GM12878 (cell line): ENCODE results near the gene BUD23. TPM values are rescaled to one million over a fixed set of nuclear protein-coding genes. Genes with fewer than 3 reads are reported as not detected.

Source experiments
- ATAC-seq: fragments of 200-7000 bp; cut with Tn5 transposase; 3 replicates; pipeline ENCODE4 v1.9.1; 2020; ENCODE audit warnings: mild to moderate bottlenecking, moderate library complexity
- BruUV-seq: library from RNA; stranded (reverse); fragments of 400-500 nt; replicated peaks from 2 replicates; lab custom pipeline; 2021; lab: Mats Ljungman, UMichigan
- CTCF ChIA-PET: fragments of 300-600 bp; sonication (Branson Sonifier 250); formaldehyde crosslinking; extraction: SDS; loops from one replicate; lab custom pipeline; 2021; ENCODE audit warnings: inconsistent platforms; lab: Yijun Ruan, JAX
- POLR2A ChIA-PET: fragments of 350-600 bp; formaldehyde crosslinking; extraction: SDS; loops from one replicate; lab custom pipeline; 2021; ENCODE audit warnings: inconsistent platforms; lab: Charles Lee
- RAD21 ChIA-PET: fragments of 300-600 bp; sonication (Branson Sonifier 250); formaldehyde crosslinking; loops from one replicate; lab custom pipeline; 2023; ENCODE audit warnings: antibody characterized with exemption; ENCODE audit not compliant: unreplicated experiment; lab: Charles Lee
- SMC1A ChIA-PET: fragments of 300-600 bp; sonication (Branson Sonifier 250); formaldehyde crosslinking; loops from one replicate; lab custom pipeline; 2023; ENCODE audit not compliant: unreplicated experiment, uncharacterized antibody; lab: Charles Lee
- DNase-seq: peaks from one replicate; pipeline ENCODE4 v3.0.0-alpha.2; 2011; ENCODE audit warnings: low read depth, low spot score
- FAIRE-seq: peaks from 3 replicates; lab custom pipeline; 2011; peaks lifted over from hg19 to GRCh38; lab: Jason Lieb, UNC
- H2AFZ ChIP-seq: 2 replicates; pipeline ENCODE4 v1.6.0; 2011; ENCODE audit warnings: low read depth, low read length, control low read depth; ENCODE audit not compliant: control insufficient read depth
- H3K27ac ChIP-seq: 2 replicates; pipeline ENCODE4 v1.5.1; 2011; ENCODE audit warnings: control low read depth; ENCODE audit not compliant: control insufficient read depth, insufficient read depth
- H3K27me3 ChIP-seq, 2 experiments: replicated peaks in 1 of 2; 2 replicates each; pipeline versions ENCODE4 v1.6.0 to v1.6.1; 2011; ENCODE audit warnings: low read length in 1 of 2; ENCODE audit not compliant: control insufficient read depth in 2 of 2, insufficient read depth in 2 of 2
- H3K36me3 ChIP-seq, 2 experiments: 2 replicates each; pipeline ENCODE4 v1.5.1; 2011; ENCODE audit warnings: low read length in 1 of 2; ENCODE audit not compliant: control insufficient read depth in 2 of 2, insufficient read depth in 2 of 2
- H3K4me1 ChIP-seq: 2 replicates; pipeline ENCODE4 v1.6.1; 2011; ENCODE audit warnings: mild to moderate bottlenecking, low read length, moderate library complexity, mixed read lengths; ENCODE audit not compliant: control insufficient read depth, insufficient read depth
- H3K4me2 ChIP-seq: 2 replicates; pipeline ENCODE4 v1.6.0; 2011; ENCODE audit warnings: control low read depth; ENCODE audit not compliant: control insufficient read depth, insufficient read depth
- H3K4me3 ChIP-seq: fragments of 200-600 bp; sonication (generic); 2 replicates; pipeline ENCODE4 v1.5.1; 2016
- H3K79me2 ChIP-seq: 2 replicates; pipeline ENCODE4 v1.6.0; 2011; ENCODE audit warnings: low read length; ENCODE audit not compliant: control insufficient read depth, insufficient read depth
- H3K9ac ChIP-seq: 2 replicates; pipeline ENCODE4 v1.8.0; 2011; ENCODE audit warnings: low read length, control low read depth, mixed read lengths; ENCODE audit not compliant: control insufficient read depth, insufficient read depth
- H3K9me3 ChIP-seq: replicated peaks from 3 replicates; pipeline ENCODE4 v1.5.1; 2011; ENCODE audit warnings: mild to moderate bottlenecking, low read length; ENCODE audit not compliant: control insufficient read depth, insufficient read depth
- H4K20me1 ChIP-seq: 2 replicates; pipeline ENCODE4 v1.6.0; 2011; ENCODE audit not compliant: control insufficient read depth, insufficient read depth
- ATF2 ChIP-seq: IDR thresholded peaks from 2 replicates; pipeline ENCODE4 v1.6.1; 2012; ENCODE audit warnings: low read length, inconsistent platforms
- HCFC1 ChIP-seq: fragments of 150-350 bp; IDR thresholded peaks from 2 replicates; pipeline ENCODE4 v1.6.1; 2014; ENCODE audit warnings: low read length
- HDGF ChIP-seq: fragments of 450-650 bp; IDR thresholded peaks from 2 replicates; pipeline ENCODE4 v1.6.1; 2016; ENCODE audit warnings: antibody characterized with exemption
- HSF1 ChIP-seq: fragments of 150-350 bp; IDR thresholded peaks from 2 replicates; pipeline ENCODE4 v1.6.1; 2014; ENCODE audit warnings: mild to moderate bottlenecking, low read depth, low read length
- NFYA ChIP-seq: IDR thresholded peaks from 2 replicates; pipeline ENCODE4 v1.6.1; 2011; ENCODE audit warnings: low read depth, mild to moderate bottlenecking, low read length, improper control_type of control experiment, borderline replicate concordance
- POU2F2 ChIP-seq: IDR thresholded peaks from 3 replicates; pipeline ENCODE4 v1.6.1; 2011; ENCODE audit warnings: low read depth, mild to moderate bottlenecking, low read length, borderline replicate concordance
- RAD51 ChIP-seq: fragments of 450-650 bp; IDR thresholded peaks from 2 replicates; pipeline ENCODE4 v1.6.1; 2016; ENCODE audit warnings: moderate library complexity, mild to moderate bottlenecking, inconsistent platforms
- SIX5 ChIP-seq: IDR thresholded peaks from 2 replicates; pipeline ENCODE4 v1.6.1; 2011; ENCODE audit warnings: mild to moderate bottlenecking, low read depth, low read length, moderate library complexity; ENCODE audit not compliant: severe bottlenecking
- SRF ChIP-seq, 2 experiments: IDR thresholded peaks; 2 replicates each; pipeline ENCODE4 v1.6.1; 2011; ENCODE audit warnings: low read depth in 2 of 2, low read length in 2 of 2, mild to moderate bottlenecking in 1 of 2, moderate library complexity in 1 of 2
- TCF7 ChIP-seq: IDR thresholded peaks from 2 replicates; pipeline ENCODE4 v1.6.1; 2014; ENCODE audit warnings: antibody characterized with exemption, borderline replicate concordance
- WGBS: methylation state at CpG from one replicate; pipeline ENCODE4 v1.1.6; 2016; ENCODE audit warnings: low lambda C conversion rate; ENCODE audit not compliant: insufficient replicate concordance, insufficient coverage; ENCODE audit errors: missing lambda C conversion rate; 5-methylcytosine and 5-hydroxymethylcytosine counted together
- in situ Hi-C: fragments of 300-500 bp; cut with MboI; formaldehyde crosslinking; loops from 9 replicates; pipeline ENCODE4 v1.14.3; 2018; ENCODE audit warnings: mixed read lengths
- intact Hi-C: fragments of 100-400 bp; cut with micrococcal nuclease; formaldehyde crosslinking; loops from one replicate; pipeline ENCODE4 v1.14.2; 2022; ENCODE audit not compliant: unreplicated experiment
- polyA plus RNA-seq, 11 experiments: library from polyadenylated mRNA; depleted of rRNA in 4 of 11; unstranded in 6 of 11; stranded (reverse) in 5 of 11; fragments of >200 nt; fragmentation: Nextera tagmentation in 4 of 11; fragmentation: Illumina TruSeq in 1 of 11; extraction: Ambion mirVana in 4 of 11; extraction: Trizol in 1 of 11; gene quantifications; 1 replicate in 1 of 11; 2 replicates in 10 of 11; pipeline versions ENCODE4 v1.2.1 to v1.2.3, GENCODE V29; 2011 to 2016; ENCODE audit warnings: inconsistent platforms in 2 of 11, missing spikeins in 2 of 11, low read depth in 1 of 11
- total RNA-seq, 4 experiments: library from RNA; depleted of rRNA in 3 of 4; stranded (reverse); fragments of >200 nt in 3 of 4; fragmentation: Illumina TruSeq in 1 of 4; extraction: Trizol in 1 of 4; gene quantifications; 2 replicates each; pipeline versions ENCODE4 v1.2.1 to v1.2.3, GENCODE V29; 2013 to 2021
- TF ChIP-seq, protein P1 (sequence below): fragments of 450-650 bp; IDR thresholded peaks from 2 replicates; pipeline ENCODE4 v1.6.1; 2017; ENCODE audit warnings: mild to moderate bottlenecking, moderate library complexity

Gene BUD23
- total and polyA plus RNA-seq, 10 of the 15 experiments (the other 5 are each of a cell fraction or from before 2014, with no cell fraction given): 36.4 to 138 (median 99.5) TPM

DNA sequence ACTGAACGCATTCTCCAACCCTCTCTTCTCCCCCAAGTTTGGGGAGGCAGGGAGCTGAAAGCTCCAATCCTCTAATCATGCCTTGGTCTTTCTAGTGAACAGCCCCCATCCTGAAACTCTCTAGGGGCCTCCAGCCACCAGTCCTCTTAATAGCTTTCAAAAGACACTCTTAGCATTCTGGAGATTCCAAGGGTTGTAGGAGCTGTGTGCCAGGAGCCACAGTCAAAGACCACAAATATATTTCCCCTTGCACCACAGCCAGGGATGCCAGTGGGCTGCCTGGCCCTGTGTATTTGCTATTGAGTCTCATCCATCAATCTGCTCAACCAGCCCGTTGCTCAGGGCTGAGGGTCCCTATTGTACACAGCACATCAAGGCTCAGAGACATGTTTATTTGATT, 40.6 kb upstream of the BUD23 start:
- no peak for TF ChIP-seq SRF (IDR thresholded peaks at IDR 0.05; ENCODE audit: low read depth in 2 of 2, low read length in 2 of 2)
- TF ChIP-seq HCFC1: no peak
- TF ChIP-seq HSF1: no peak
- no peak for TF ChIP-seq RAD51
- TF ChIP-seq, protein P1, sequence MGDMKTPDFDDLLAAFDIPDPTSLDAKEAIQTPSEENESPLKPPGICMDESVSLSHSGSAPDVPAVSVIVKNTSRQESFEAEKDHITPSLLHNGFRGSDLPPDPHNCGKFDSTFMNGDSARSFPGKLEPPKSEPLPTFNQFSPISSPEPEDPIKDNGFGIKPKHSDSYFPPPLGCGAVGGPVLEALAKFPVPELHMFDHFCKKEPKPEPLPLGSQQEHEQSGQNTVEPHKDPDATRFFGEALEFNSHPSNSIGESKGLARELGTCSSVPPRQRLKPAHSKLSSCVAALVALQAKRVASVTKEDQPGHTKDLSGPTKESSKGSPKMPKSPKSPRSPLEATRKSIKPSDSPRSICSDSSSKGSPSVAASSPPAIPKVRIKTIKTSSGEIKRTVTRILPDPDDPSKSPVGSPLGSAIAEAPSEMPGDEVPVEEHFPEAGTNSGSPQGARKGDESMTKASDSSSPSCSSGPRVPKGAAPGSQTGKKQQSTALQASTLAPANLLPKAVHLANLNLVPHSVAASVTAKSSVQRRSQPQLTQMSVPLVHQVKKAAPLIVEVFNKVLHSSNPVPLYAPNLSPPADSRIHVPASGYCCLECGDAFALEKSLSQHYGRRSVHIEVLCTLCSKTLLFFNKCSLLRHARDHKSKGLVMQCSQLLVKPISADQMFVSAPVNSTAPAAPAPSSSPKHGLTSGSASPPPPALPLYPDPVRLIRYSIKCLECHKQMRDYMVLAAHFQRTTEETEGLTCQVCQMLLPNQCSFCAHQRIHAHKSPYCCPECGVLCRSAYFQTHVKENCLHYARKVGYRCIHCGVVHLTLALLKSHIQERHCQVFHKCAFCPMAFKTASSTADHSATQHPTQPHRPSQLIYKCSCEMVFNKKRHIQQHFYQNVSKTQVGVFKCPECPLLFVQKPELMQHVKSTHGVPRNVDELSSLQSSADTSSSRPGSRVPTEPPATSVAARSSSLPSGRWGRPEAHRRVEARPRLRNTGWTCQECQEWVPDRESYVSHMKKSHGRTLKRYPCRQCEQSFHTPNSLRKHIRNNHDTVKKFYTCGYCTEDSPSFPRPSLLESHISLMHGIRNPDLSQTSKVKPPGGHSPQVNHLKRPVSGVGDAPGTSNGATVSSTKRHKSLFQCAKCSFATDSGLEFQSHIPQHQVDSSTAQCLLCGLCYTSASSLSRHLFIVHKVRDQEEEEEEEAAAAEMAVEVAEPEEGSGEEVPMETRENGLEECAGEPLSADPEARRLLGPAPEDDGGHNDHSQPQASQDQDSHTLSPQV: no peak
- no peak for TF ChIP-seq ATF2
- TF ChIP-seq TCF7: no peak
- TF ChIP-seq SIX5: no peak
- no peak for TF ChIP-seq NFYA
- no peak for TF ChIP-seq HDGF
- TF ChIP-seq POU2F2: no peak
- Histone ChIP-seq H3K9me3 (peaks cover 5% of the 10 kb centered on the region; the same call in 1 of the 3 replicates), H3K79me2 (no peaks in the 10 kb centered on the region), H3K4me3 (no peak overlapping the region), H3K27me3 (peaks cover 0 to 11% of the 10 kb centered on the region in 2 experiments), H3K36me3 (no peaks in the 10 kb centered on the region), H3K4me1 (no peaks in the 10 kb centered on the region), H3K27ac (no peak overlapping the region), H2AFZ (no peak overlapping the region), H4K20me1 (no peaks in the 10 kb centered on the region), H3K9ac (no peak overlapping the region), H3K4me2 (no peak overlapping the region)
- CTCF ChIA-PET: interaction anchor here (1.2 kb wide), 1 partner anchor 36 kb away, joined by 3 read pairs; no protein-coding TSS in a partner anchor
- intact Hi-C loops (no loop called here), in situ Hi-C loops (no loop called here)
- SMC1A ChIA-PET: no interaction called here
- FAIRE-seq (no peak), DNase-seq (no peak), ATAC-seq (no peak)
- RAD21 ChIA-PET: no interaction called here
- no TSS peak for BruUV-seq
- 43% methylated on average over 2 of the region's 2 CpGs for whole genome bisulfite sequencing
- POLR2A ChIA-PET: interaction anchor here (0.5 to 0.7 kb wide), 3 partner anchors 9 to 65 kb away, joined by 3 to 5 read pairs (median 3); no protein-coding TSS in a partner anchor
